ENCODE data around the gene SDF2.

DNA sequence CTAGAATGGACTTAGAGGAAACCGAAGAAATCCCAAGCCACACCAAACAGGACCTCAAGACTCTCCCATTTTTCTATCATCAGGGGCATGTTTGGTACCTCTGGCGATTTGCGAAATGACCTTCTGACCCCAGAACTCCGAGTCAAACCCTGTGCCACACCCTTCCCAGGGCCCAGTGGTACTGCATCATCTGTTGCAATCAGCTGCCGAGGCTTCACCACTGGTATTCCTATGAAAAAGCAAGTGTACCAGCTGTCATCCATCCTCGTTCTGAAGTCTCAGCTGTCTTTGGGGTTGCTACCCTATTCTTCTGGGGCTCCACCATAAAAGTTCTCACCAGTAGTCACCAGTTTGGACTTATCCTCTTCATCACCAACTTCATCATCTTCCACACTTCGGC, 45.4 kb downstream of the SDF2 start:
- TF ChIP-seq ZBTB7A (IDR thresholded peaks at IDR 0.05; ENCODE audit: low read depth) (no peak), TEAD4 (IDR thresholded peaks at IDR 0.05) (no peak), RAD21 (IDR thresholded peaks at IDR 0.05; ENCODE audit: low read depth) (no peak), EP300 (IDR thresholded peaks at IDR 0.05; ENCODE audit: borderline replicate concordance) (no peak), YY1 (IDR thresholded peaks at IDR 0.05; ENCODE audit: low read depth) (no peak)
- TF ChIP-seq, protein P1, sequence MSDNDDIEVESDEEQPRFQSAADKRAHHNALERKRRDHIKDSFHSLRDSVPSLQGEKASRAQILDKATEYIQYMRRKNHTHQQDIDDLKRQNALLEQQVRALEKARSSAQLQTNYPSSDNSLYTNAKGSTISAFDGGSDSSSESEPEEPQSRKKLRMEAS (IDR thresholded peaks at IDR 0.05): no peak

Measured in Ishikawa (cell line).